Measurements from ENCODE around the gene COPG1. TPM values are rescaled to one million over a fixed set of nuclear protein-coding genes. Genes with fewer than 3 reads are reported as not detected.

Gene COPG1
- total RNA-seq, 1 donor = 402 TPM

- no peak overlapping the region for H3K4me3 ChIP-seq (ENCODE audit: low read depth, low read length)
- DNase-seq (ENCODE audit: low read depth) = no peak
Measured at GRCh38 chr3:129231331-129232119, 17.9 kb upstream of the COPG1 start.

DNA sequence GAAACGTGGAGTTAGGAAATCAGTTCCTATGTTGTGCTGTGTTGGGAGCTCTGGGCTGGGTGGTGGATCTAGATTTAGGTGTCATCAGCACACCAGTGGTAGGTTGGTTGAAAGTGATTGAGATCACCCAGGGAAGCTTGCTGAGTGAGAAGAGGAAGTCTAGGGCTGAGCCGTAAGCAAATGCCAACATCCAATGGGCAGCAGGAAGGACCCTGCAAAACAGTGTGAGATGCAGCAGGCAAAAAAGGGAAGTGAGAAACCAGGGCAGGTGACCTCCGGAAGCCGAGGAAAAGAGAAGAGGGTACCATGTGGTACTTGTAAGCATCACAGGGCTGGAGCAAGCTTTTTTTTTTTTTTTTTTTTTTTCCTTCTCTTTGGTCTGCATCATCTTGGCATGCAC is 15.9 kb upstream of the COPG1 start:
- TF ChIP-seq CTCF (IDR thresholded peaks at IDR 0.05; ENCODE audit: insufficient read depth, low read depth, low read length) = no peak
- no peak overlapping the region for H3K4me3 ChIP-seq (ENCODE audit: low read depth, low read length)
- DNase-seq (ENCODE audit: low read depth) = no peak

More at GRCh38 chr3:129231331-129232119, 17.9 kb upstream of the COPG1 start:
- no peak for TF ChIP-seq CTCF (IDR thresholded peaks at IDR 0.05; ENCODE audit: insufficient read depth, low read depth, low read length)

GRCh38 chr3:129234441-129234840 is 15.0 kb upstream of the COPG1 start:
- no peak overlapping the region for H3K4me3 ChIP-seq (ENCODE audit: low read depth, low read length)
- no peak for DNase-seq (ENCODE audit: low read depth)
- no peak for TF ChIP-seq CTCF (IDR thresholded peaks at IDR 0.05; ENCODE audit: insufficient read depth, low read depth, low read length)

DNA sequence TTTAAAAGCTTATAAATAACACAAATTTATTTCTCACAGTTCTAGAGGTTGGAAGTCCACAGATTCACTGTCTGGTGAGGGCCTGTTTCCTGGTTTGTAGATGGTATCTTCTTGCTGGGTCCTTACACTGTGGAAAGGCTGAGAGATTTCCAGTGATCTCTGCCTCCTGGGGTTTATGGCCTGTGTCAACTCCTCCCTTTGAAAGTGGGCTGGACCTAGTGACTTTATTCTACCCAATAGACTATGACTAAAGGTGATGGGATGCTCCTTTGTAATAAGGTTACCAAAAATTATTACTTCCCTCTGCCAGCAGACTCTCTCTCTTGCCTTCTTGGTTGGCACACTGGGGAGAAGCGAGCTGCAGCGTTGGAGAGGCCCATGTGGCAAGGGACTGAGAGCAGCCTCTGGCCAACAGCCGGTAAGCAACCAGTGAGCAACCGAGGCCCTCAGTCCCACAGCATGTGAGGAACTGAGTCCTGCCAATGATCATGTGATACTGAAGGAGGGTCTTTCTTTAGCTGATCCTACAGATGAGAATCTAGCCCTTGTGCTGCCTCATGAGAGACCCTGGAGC is 14.0 kb upstream of the COPG1 start:
- no peak for TF ChIP-seq CTCF (IDR thresholded peaks at IDR 0.05; ENCODE audit: insufficient read depth, low read depth, low read length)
- H3K4me3 ChIP-seq (ENCODE audit: low read depth, low read length) = no peak overlapping the region
- no peak for DNase-seq (ENCODE audit: low read depth)

DNA sequence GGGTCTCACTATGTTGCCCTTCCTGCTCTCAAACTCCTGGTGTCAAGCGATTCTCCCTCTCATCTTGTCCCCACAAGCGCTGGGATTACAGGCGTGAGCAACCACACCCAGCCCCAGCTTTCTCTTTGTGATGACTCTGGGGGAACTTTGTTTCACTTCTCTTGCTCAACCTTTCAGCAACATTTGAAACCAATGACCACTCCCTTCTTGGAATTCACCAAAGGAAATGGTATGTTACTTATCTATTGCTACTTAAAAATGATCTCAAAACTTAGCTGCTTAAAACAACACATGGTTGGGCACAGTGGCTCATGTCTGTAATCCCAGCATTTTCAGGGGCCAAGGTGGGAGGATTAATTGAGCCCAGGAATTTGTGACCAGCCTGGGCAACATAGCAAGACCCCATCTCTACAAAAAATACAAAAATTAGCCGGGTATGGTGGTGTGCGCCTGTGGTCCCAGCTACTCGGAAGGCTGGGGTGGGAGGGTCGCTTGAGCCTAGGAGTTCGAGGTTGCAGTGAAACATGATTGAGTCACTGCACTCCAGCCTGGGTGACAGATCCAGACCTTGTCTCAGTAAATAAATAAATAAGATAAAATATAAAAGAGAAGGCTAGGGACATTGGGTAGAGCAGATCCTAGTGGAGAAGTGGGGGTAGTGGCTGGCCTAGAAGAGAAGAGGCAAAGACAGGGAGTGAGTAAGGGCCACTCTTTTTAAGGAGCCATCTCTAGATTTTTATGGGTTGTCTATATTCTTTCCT is 10.3 kb upstream of the COPG1 start:
- no peak overlapping the region for H3K4me3 ChIP-seq (ENCODE audit: low read depth, low read length)
- peak; percentile 80 for DNase-seq (ENCODE audit: low read depth)
- no peak for TF ChIP-seq CTCF (IDR thresholded peaks at IDR 0.05; ENCODE audit: insufficient read depth, low read depth, low read length)

DNA sequence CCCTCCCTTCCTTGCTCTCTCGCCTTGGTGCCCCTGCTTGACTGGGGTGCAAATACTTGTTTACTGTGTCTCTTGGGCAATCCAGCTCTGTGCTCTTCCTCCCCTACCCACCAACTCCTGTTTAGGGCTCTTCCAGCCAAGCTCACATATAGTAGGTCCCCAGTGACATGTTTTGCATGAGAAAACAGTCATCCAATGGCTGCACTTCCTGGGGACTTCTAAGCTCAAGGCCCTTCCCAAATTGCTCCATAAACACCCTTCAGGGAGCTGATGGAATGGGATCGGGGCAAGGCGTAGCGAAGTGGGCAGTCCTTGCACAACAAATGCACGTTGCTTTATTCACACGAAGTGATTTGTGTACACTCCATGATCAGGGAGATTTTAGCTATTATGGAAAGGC is 9.4 kb upstream of the COPG1 start:
- no peak for TF ChIP-seq CTCF (IDR thresholded peaks at IDR 0.05; ENCODE audit: insufficient read depth, low read depth, low read length)
- no peak overlapping the region for H3K4me3 ChIP-seq (ENCODE audit: low read depth, low read length)
- DNase-seq (ENCODE audit: low read depth) = no peak

Data from fibroblast of villous mesenchyme (primary cell).